HepG2 (cell line): ENCODE results near the gene SLC22A7.

Experiments used
- CTCF ChIP-seq: sonication (generic); formaldehyde crosslinking; IDR thresholded peaks from 2 replicates; pipeline ENCODE4 v1.5.0; 2020; ENCODE audit warnings: mild to moderate bottlenecking, missing genetic modification reagents, moderate library complexity
- FOXA3 ChIP-seq: IDR thresholded peaks from 2 replicates; pipeline ENCODE4 v1.6.1; 2016; ENCODE audit warnings: missing genetic modification reagents, missing compliant biosample characterization
- FOXP1 ChIP-seq, 2 experiments: fragments of 450-650 bp in 1 of 2; IDR thresholded peaks; 2 replicates each; pipeline ENCODE4 v1.6.1; 2017 to 2018; ENCODE audit warnings: antibody characterized with exemption in 1 of 2
- MIXL1 ChIP-seq: IDR thresholded peaks from 2 replicates; pipeline ENCODE4 v1.6.1; 2016
- POLR2A ChIP-seq, 2 experiments: IDR thresholded peaks; 2 replicates each; pipeline ENCODE4 v1.6.1; 2011; ENCODE audit warnings: low read depth in 2 of 2, low read length in 2 of 2, mild to moderate bottlenecking in 1 of 2, moderate library complexity in 1 of 2; ENCODE audit not compliant: insufficient read depth in 1 of 2
- SIN3A ChIP-seq: IDR thresholded peaks from 2 replicates; pipeline ENCODE4 v1.6.1; 2011; ENCODE audit warnings: low read depth, mild to moderate bottlenecking, control low read depth, low read length, borderline replicate concordance
- SIX4 ChIP-seq: sonication (generic); formaldehyde crosslinking; IDR thresholded peaks from 2 replicates; pipeline ENCODE4 v1.4.0; 2020; ENCODE audit warnings: missing genetic modification reagents
- SMAD3 ChIP-seq: sonication (generic); formaldehyde crosslinking; IDR thresholded peaks from 2 replicates; pipeline ENCODE4 v1.4.0; 2020; ENCODE audit warnings: missing genetic modification reagents
- SNRNP70 ChIP-seq: fragments of 200-400 bp; formaldehyde crosslinking; IDR thresholded peaks from 2 replicates; pipeline ENCODE4 v1.6.1; 2017; ENCODE audit warnings: mild to moderate bottlenecking, low read depth, low read length, moderate library complexity
- TBL1XR1 ChIP-seq: fragments of 150-350 bp; IDR thresholded peaks from 2 replicates; pipeline ENCODE4 v1.6.1; 2014; ENCODE audit warnings: borderline replicate concordance, low read length; ENCODE audit not compliant: partially characterized antibody
- THAP7 ChIP-seq: sonication (generic); formaldehyde crosslinking; IDR thresholded peaks from 2 replicates; pipeline ENCODE4 v1.8.1; 2023; ENCODE audit warnings: mild to moderate bottlenecking, missing genetic modification reagents
- ZNF10 ChIP-seq: sonication (generic); formaldehyde crosslinking; IDR thresholded peaks from 2 replicates; pipeline ENCODE4 v1.4.0; 2020; ENCODE audit warnings: mild to moderate bottlenecking, low read depth, missing genetic modification reagents, borderline replicate concordance
- ZNF430 ChIP-seq: sonication (generic); formaldehyde crosslinking; IDR thresholded peaks from 2 replicates; pipeline ENCODE4 v1.9.0; 2021; ENCODE audit warnings: mild to moderate bottlenecking, missing genetic modification reagents

- no peak for TF ChIP-seq ZNF10 (CRISPR knock-in tag)
- TF ChIP-seq TBL1XR1: no peak
- TF ChIP-seq SIN3A: no peak
- no peak for TF ChIP-seq FOXA3 (CRISPR knock-in tag)
- no peak for TF ChIP-seq MIXL1 (CRISPR knock-in tag)
- no peak for TF ChIP-seq SIX4
- no peak for TF ChIP-seq SMAD3 (CRISPR knock-in tag)
- TF ChIP-seq POLR2A (IDR thresholded peaks at IDR 0.05; ENCODE audit: insufficient read depth in 1 of 2, low read depth in 2 of 2, low read length in 2 of 2): no peak
- TF ChIP-seq ZNF430 (CRISPR knock-in tag): no peak
- no peak for TF ChIP-seq SNRNP70
- TF ChIP-seq CTCF: no peak
- TF ChIP-seq THAP7 (CRISPR knock-in tag): no peak
- TF ChIP-seq FOXP1 (IDR thresholded peaks at IDR 0.05): no peak
- no peak for TF ChIP-seq FOXP1 (CRISPR knock-in tag; IDR thresholded peaks at IDR 0.05)
Observed at GRCh38 chr6:43328528-43328927, 30.5 kb downstream of the SLC22A7 start.
